HG03571 (cell line): ENCODE measurements around the gene ASAH2B.
"Not testable (repeated sequence)": the region's sequence is repeated elsewhere in the genome, so short reads cannot be mapped to it uniquely, and the experiment has no call there.

Experiments used
- ATAC-seq: cut with Tn5 transposase; IDR thresholded peaks from one replicate; pipeline ENCODE4 v1.9.1; 2021; ENCODE audit not compliant: unreplicated experiment

Gene ASAH2B

DNA sequence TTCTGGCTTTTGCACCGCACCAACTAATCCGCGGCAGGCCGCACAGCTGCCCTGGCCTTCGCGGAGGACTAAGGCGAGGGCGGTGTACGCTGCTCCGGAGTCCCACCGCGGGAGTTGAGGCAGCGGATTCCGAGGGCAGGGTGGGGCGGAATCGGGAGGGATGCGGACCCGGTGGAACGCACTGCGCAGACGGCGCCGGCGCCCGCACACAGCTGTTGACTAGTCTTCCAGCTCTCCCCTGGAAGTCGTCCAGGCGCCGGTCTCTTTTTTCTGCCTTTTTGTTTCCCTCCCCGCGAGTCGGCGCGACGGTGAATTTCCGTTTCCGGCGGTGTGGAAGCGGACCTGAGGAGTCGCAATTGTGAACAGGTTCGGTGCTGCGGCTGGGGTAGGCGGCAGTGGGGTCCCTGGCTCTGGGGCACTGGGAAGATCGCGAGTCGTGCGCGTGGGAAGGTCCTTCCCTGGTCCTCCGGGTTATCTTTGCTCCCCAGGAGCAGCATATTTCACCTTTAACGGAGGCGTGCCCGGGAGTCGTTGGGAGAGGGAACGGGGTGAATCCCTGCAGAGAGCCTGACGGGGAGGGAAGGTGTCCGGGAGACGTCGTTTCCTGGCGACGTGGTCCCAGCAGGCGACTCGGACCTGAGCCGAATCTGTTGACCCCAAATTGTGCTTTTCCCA is at the start of gene ASAH2B:
ASAH2B (plus strand) TSS at position 319 of the 675 bp plus-strand sequence. CDS start 5,195 bp downstream, outside the sequence.
- ATAC-seq: peak; percentile 78

- ATAC-seq: not testable (repeated sequence)
Measured at GRCh38 chr10:50697819-50698218, 41.9 kb upstream of the ASAH2B start.

DNA sequence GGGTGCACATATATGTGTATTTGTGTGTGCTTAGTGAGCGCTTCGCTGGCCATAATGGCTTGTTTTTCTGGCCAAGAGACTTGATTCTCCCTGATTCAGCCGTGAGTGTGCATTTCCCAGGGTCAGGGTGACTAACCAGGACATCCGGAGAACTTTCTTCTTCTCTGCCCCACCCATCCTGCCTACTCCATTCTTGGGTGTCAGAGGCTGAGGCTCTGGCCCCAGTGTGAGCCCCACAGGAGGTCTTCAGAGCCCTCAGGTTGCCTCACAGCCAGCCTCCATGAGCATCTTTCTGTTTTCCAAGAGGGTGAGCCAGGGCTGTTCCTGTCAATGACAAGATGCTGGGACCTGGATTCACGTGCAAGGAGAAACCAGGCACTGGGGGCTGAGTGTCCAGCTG is 37.8 kb upstream of the ASAH2B start:
- not testable (repeated sequence) for ATAC-seq

DNA sequence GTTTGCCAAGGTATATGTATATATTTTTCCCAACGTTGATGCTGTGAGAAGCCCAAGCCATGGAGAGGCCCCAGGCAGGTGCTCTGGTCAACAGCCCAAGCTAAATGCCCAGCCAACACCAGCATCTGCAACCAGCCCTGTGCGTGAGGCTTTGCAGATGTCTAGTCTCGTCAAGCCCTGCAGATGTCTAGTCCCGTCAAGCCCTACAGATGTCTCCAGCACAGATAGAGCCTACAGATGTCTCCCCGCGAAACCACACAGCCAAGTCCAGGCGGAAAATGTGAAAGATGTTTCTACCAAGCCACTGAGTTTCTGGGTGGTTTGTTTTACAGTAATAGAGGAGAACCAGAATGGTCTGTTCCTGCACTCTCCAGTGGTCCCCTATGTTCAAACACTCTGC is 36.7 kb upstream of the ASAH2B start:
- ATAC-seq: not testable (repeated sequence)

DNA sequence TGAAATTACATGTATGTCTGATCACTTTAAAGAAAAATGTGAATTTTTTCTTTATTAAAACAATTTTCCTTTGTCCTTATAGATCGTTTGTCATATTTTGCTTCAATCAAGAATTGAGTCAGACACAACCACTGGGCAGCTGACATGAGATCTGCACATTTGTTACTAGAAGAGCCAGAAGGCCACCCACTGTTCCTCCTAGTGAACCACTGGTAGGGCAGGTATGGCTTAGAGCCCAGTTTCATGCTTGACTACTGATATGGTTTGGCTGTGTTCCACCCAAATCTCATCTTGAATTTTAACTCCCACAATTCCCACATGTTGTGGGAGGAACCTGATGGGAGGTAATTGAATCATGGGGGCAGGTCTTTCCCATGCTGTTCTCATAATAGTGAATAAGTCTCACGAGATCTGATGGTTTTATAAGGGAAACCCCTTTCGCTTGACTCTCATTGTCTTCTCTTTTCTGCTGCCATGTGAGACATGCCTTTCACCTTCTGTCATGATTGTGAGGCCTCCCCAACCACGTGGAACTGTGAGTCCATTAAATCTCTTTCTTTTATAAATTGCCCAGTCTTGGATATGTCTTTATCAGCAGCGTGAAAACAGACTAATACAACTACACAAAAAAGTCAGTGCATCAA is 35.2 kb upstream of the ASAH2B start:
- not testable (repeated sequence) for ATAC-seq

DNA sequence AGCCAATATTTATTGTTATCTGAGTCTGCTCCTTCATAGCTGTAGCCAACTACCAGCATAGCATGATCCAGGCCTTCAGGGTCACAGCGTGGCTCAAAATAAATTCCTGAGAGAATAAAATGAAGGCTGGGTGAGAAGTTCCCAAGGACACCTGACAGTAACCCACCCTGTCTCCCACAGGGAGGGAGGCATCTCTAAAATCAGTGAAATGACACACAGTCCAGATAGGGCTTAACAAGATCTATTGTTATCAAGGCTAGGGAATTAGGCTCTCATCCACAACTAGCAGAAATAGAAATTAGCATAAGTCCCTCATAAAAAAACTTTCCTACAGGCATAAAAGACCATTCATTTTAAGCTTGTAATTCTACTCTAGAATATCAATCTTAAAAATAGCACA is 33.7 kb upstream of the ASAH2B start:
- not testable (repeated sequence) for ATAC-seq

DNA sequence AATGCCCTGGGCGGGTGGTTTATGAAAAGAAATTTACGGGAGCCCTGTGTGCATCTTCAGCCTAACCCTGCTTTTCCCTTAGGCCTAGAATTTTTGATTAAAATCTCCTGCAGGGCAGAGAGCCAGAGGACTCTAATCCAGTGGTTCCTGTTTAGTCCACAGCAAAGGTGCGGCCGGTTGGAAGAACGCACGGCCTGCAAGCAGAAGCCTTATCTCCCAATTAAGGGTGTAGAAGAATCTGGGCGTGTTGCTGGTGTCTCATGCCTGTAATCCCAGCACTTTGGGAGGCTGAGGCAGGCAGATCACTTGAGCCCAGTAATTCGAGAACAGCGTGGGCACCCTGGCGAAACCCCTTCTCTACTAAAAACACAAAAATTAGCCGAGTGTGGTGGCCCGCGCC is 29.5 kb upstream of the ASAH2B start:
- ATAC-seq: not testable (repeated sequence)

- ATAC-seq: not testable (repeated sequence)
Measured at GRCh38 chr10:50723812-50724211, 15.9 kb upstream of the ASAH2B start.

GRCh38 chr10:50728112-50728511 is 11.6 kb upstream of the ASAH2B start:
- ATAC-seq: not testable (repeated sequence)

- ATAC-seq: not testable (repeated sequence)
Measured at GRCh38 chr10:50738987-50739617, 634 bp upstream of the ASAH2B start.

GRCh38 chr10:50740293-50740648 is 535 bp downstream of the ASAH2B start:
- peak; percentile 35 for ATAC-seq

GRCh38 chr10:50742820-50743219 is 3.1 kb downstream of the ASAH2B start:
- not testable (repeated sequence) for ATAC-seq

DNA sequence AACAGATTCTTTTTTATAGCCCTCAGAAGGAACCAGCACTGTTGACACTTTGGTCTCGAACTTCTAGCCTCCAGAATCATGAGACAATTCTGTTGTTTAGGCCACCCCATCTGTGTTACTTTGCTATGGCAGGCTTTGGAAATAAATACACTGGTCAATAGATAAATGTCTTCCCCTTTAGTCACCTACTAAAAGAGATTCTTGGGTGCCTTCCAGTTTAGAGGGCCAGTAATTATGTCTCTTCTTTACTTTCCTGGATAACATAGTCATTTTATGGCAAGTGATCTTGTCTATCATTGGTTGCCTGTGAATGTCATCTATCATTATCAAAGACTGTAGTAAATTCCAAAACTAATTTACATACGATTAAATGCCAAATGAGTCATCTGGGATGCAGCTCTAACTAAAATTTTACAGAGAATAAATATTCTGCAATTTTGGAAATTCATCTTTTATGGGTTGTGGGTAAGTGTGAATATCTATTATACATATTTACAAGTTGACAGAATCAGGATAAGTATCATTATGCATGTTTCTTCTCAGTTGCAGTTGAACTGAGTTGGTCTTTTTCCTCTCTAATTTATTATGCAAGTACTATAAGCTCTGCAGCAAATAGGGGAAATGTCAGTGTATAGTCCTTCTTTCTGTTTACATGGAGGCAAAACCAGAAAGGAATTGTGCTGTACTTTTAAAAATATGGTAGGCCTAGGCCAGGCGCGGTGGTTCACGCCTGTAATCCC is 27.2 kb downstream of the ASAH2B start:
- ATAC-seq: not testable (repeated sequence)

DNA sequence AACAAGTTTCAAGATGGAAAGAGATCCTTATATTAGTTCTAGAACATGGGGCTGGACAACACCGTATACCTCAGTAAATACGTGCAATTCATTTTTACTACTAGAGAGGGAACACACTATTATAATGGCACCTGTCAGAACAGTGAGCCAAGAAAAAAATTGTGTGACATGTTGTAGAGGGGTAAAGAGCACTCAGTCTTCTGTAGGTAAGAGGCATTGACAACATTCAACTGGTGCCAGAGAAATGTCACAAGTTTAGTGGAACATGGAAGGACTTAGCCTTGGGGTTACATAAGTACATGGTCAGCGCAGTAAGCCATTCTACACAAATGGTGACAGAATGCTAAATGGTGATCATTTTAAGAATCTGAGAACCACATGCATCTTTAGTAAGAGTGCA is 32.3 kb downstream of the ASAH2B start:
- ATAC-seq: not testable (repeated sequence)

DNA sequence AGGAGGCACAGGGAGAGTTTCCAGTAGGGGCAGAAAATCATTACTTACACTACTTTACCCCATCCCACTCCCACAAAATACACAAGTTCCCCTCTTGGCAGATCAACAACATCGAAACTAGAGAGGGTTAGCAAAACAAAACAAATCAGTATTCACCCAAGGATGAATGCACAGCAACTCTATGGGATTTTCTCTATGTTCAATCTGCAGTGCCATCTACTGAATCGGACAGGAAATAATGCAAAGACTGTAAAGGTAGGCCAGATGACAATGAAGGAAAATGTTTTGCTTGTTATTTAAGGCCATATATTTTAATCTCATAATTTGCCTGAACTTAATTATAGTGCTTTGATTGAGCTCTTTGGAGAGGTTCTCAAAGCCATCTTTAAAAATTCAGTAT is 35.1 kb downstream of the ASAH2B start:
- ATAC-seq: not testable (repeated sequence)

- not testable (repeated sequence) for ATAC-seq
Measured at GRCh38 chr10:50780036-50780435, 40.3 kb downstream of the ASAH2B start.

DNA sequence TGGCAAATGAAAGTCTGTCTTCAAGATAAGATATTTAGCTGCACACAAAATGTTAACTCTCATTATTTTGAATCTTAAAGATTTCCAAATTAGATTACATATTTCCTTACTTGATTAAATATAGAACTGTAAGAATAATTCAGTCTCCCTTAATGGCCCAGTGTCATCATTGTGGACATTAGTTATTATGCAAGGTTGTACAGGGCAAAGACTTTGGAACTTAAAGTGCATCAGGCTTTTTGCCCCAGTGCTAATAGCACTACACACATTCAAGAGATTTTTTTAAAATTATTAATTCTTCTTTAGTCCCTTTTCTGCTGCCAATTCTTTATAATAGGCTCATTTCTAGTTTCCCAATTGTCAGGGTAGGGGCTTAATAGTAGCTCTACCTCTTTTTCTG is 42.3 kb downstream of the ASAH2B start:
- ATAC-seq: not testable (repeated sequence)

- ATAC-seq: not testable (repeated sequence)
Measured at GRCh38 chr10:50787962-50788361, 48.2 kb downstream of the ASAH2B start.

- ATAC-seq: no peak
Measured at GRCh38 chr10:50788951-50789945, 49.5 kb downstream of the ASAH2B start.

DNA sequence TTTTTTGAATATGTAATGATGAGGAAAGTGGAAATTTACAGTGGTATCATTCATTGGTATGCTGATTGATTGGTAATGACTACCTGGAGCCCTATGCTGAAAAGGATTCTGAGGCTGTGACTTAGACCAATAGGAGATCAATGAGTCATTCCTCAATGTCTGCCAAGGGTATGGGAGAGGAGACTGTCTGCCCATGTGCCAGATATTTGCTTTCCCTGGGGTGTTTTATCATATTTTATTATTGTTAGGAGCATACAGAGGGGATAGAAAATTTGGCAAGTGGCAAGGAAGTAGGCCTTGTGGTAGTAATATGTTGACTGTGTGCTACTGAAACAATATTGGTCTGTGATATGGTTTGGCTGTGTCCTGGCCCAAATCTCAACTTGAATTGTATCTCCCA is 54.8 kb downstream of the ASAH2B start:
- ATAC-seq: no peak
